Transverse colon (tissue), 4 donors: Measurements from ENCODE around the gene TNFSF8. TPM values are rescaled to one million over a fixed set of nuclear protein-coding genes. Genes with fewer than 3 reads are reported as not detected.
A peak's percentile ranks its signal among the peaks of the same experiment; 100 is the strongest.

Source experiments
- DNase-seq: peaks from one replicate; pipeline ENCODE4 v3.0.0-alpha.2; 2019
- H3K27ac ChIP-seq, 4 donors: fragments of 200-600 bp; sonication (generic); 2 replicates each; pipeline ENCODE4 v1.5.1; 2016 to 2018; ENCODE audit warnings: inconsistent platforms in 4 of 4
- H3K27me3 ChIP-seq: fragments of 200-600 bp; sonication (generic); 2 replicates; pipeline ENCODE4 v1.5.1; 2017; ENCODE audit warnings: inconsistent platforms
- H3K36me3 ChIP-seq, 4 donors: fragments of 200-600 bp; sonication (generic); 2 replicates each; pipeline ENCODE4 v1.5.1; 2017 to 2019; ENCODE audit warnings: inconsistent platforms in 4 of 4
- H3K4me1 ChIP-seq, 4 donors: fragments of 200-600 bp; sonication (generic); 2 replicates each; pipeline ENCODE4 v1.5.1; 2017 to 2020; ENCODE audit warnings: inconsistent platforms in 4 of 4
- H3K4me3 ChIP-seq, 4 donors: fragments of 200-600 bp; sonication (generic); 1 replicate in 1 of 4; 2 replicates in 3 of 4; pipeline versions ENCODE4 v1.5.1 to v1.6.1; 2017 to 2019; ENCODE audit warnings: inconsistent platforms in 4 of 4
- H3K9me3 ChIP-seq, 2 donors: fragments of 200-600 bp; sonication (generic); 2 replicates each; pipeline ENCODE4 v1.5.1; 2017 to 2019; ENCODE audit warnings: inconsistent platforms in 2 of 2
- CTCF ChIP-seq, 5 experiments: fragments of 200-600 bp in 3 of 5; fragments of 450-650 bp in 2 of 5; sonication (generic) in 3 of 5; IDR thresholded peaks; 1 replicate in 2 of 5; 2 replicates in 3 of 5; pipeline ENCODE4 v1.5.1; 2016 to 2017; ENCODE audit warnings: antibody characterized with exemption in 5 of 5, inconsistent platforms in 3 of 5, mild to moderate bottlenecking in 2 of 5, moderate library complexity in 1 of 5
- EP300 ChIP-seq: sonication (generic); formaldehyde crosslinking; IDR thresholded peaks from one replicate; pipeline ENCODE4 v1.6.1; 2017; ENCODE audit warnings: antibody characterized with exemption, low read depth
- POLR2A ChIP-seq: fragments of 450-650 bp; IDR thresholded peaks from one replicate; pipeline ENCODE4 v1.6.1; 2016; ENCODE audit warnings: antibody characterized with exemption, mild to moderate bottlenecking, moderate library complexity
- POLR2AphosphoS5 ChIP-seq, 3 donors: sonication (generic); formaldehyde crosslinking; IDR thresholded peaks; one replicate each; pipeline ENCODE4 v1.6.1; 2016; ENCODE audit warnings: antibody characterized with exemption in 3 of 3
- WGBS, 2 donors: methylation state at CpG; one replicate each; pipeline ENCODE4 v1.1.5; 2018; ENCODE audit warnings: low coverage in 1 of 2; 5-methylcytosine and 5-hydroxymethylcytosine counted together
- in situ Hi-C, 4 donors: fragments of 200-750 bp; cut with MboI; loops; one replicate each; pipeline versions ENCODE4 v1.15.0 to v1.15.1; 2017; ENCODE audit warnings: low sequenced_read_pairs in 3 of 4, low pct_ligation_motif_present in 1 of 4, low pct_unique_long_range_greater_than_20kb in 1 of 4
- intact Hi-C: fragments of 100-400 bp; cut with DNase I; formaldehyde crosslinking; loops from one replicate; pipeline ENCODE4 v1.15.1; 2023; ENCODE audit warnings: low total_unique reads
- total RNA-seq, 4 donors: library from RNA; depleted of rRNA; stranded (reverse); fragments of >200 nt; gene quantifications; one replicate each; pipeline ENCODE4 v1.1.0, GENCODE V29; 2016

TNFSF8 gene
- total RNA-seq, 4 donors from 2014 or later: 1.2 to 5.2 TPM; not detected in 2

GRCh38 chr9:114935119-114935518 is 4.7 kb upstream of the TNFSF8 start:
- intact Hi-C loops: no loop called here
- peaks cover 0 to 5% (median 0%) of the 10 kb centered on the region in 4 donors for H3K4me1 ChIP-seq
- 83 to 92% methylated on average over 2 to 3 of the region's 3 CpGs for WGBS, 2 donors
- H3K4me3 ChIP-seq: no peak overlapping the region
- H3K27me3 ChIP-seq: no peaks in the 10 kb centered on the region
- DNase-seq: no peak
- TF ChIP-seq POLR2AphosphoS5 (IDR thresholded peaks at IDR 0.05) (no peak), EP300 (no peak), CTCF (IDR thresholded peaks at IDR 0.05) (no peak), POLR2A (no peak)
- H3K27ac ChIP-seq: no peak overlapping the region
- in situ Hi-C loops: no loop called here
- H3K36me3 ChIP-seq: no peaks in the 10 kb centered on the region
- no peaks in the 10 kb centered on the region for H3K9me3 ChIP-seq

GRCh38 chr9:114932502-114932901 is 2.1 kb upstream of the TNFSF8 start:
- no peak for TF ChIP-seq CTCF (IDR thresholded peaks at IDR 0.05)
- no peak for TF ChIP-seq POLR2AphosphoS5 (IDR thresholded peaks at IDR 0.05)
- no peak for TF ChIP-seq POLR2A
- no peak for TF ChIP-seq EP300
- no peak for DNase-seq
- in situ Hi-C loops: no loop called here
- intact Hi-C loops: no loop called here
- no peaks in the 10 kb centered on the region for H3K36me3 ChIP-seq
- no peak overlapping the region for H3K4me3 ChIP-seq
- no peak overlapping the region for H3K27ac ChIP-seq
- no peaks in the 10 kb centered on the region for H3K4me1 ChIP-seq
- no peaks in the 10 kb centered on the region for H3K9me3 ChIP-seq
- 70 to 74% methylated on average over 3 of the region's 3 CpGs for WGBS, 2 donors
- H3K27me3 ChIP-seq: no peaks in the 10 kb centered on the region

GRCh38 chr9:114931407-114931806 is 1.0 kb upstream of the TNFSF8 start:
- no peaks in the 10 kb centered on the region for H3K27me3 ChIP-seq
- H3K4me1 ChIP-seq: no peaks in the 10 kb centered on the region
- intact Hi-C loops (no loop called here), in situ Hi-C loops (no loop called here)
- 89 to 90% methylated on average over 5 of the region's 5 CpGs for WGBS, 2 donors
- DNase-seq: no peak
- H3K36me3 ChIP-seq: no peaks in the 10 kb centered on the region
- H3K9me3 ChIP-seq: no peaks in the 10 kb centered on the region
- no peak overlapping the region for H3K27ac ChIP-seq
- TF ChIP-seq POLR2AphosphoS5 (IDR thresholded peaks at IDR 0.05) (no peak), POLR2A (no peak), CTCF (IDR thresholded peaks at IDR 0.05) (no peak), EP300 (no peak)
- no peak overlapping the region for H3K4me3 ChIP-seq

GRCh38 chr9:114929201-114929600 is 1.2 kb downstream of the TNFSF8 start:
- H3K27ac ChIP-seq: peak overlapping the region; percentile 41 to 69 (median 58)
- no peaks in the 10 kb centered on the region for H3K9me3 ChIP-seq
- 70 to 80% methylated on average over 5 of the region's 5 CpGs for WGBS, 2 donors
- intact Hi-C loops: no loop called here
- TF ChIP-seq CTCF (IDR thresholded peaks at IDR 0.05) (no peak), POLR2AphosphoS5 (IDR thresholded peaks at IDR 0.05) (peak; percentile 10 to 61 (median 49)), POLR2A (peak; percentile 61), EP300 (no peak)
- no peaks in the 10 kb centered on the region for H3K27me3 ChIP-seq
- peak overlapping the region in 1 of 4 donors; percentile 35 for H3K4me3 ChIP-seq
- in situ Hi-C loops: no loop called here
- H3K36me3 ChIP-seq: no peaks in the 10 kb centered on the region
- no peaks in the 10 kb centered on the region for H3K4me1 ChIP-seq
- no peak for DNase-seq
